AG04450 (cell line): Measurements from ENCODE around the gene NEDD4. TPM values are rescaled to one million over a fixed set of nuclear protein-coding genes. Genes with fewer than 3 reads are reported as not detected.

ENCODE experiments used
- CTCF ChIA-PET: fragments of 300-600, 350-600 bp; formaldehyde crosslinking; extraction: SDS; loops from one replicate; lab custom pipeline; 2022; ENCODE audit warnings: antibody characterized with exemption, inconsistent platforms; lab: Charles Lee
- POLR2A ChIA-PET: fragments of 350-600 bp; formaldehyde crosslinking; extraction: SDS; loops from one replicate; lab custom pipeline; 2021; ENCODE audit warnings: antibody characterized with exemption, inconsistent platforms; lab: Yijun Ruan, JAX
- DNase-seq: peaks from one replicate; pipeline ENCODE4 v3.0.0-alpha.2; 2011; ENCODE audit warnings: low read depth, low spot score
- H3K27ac ChIP-seq: one replicate; pipeline ENCODE4 v1.5.1; 2012; ENCODE audit warnings: low read depth, low read length, control low read depth
- H3K27me3 ChIP-seq: one replicate; pipeline ENCODE4 v1.6.0; 2012; ENCODE audit warnings: low read length; ENCODE audit not compliant: control insufficient read depth, insufficient read depth
- H3K4me3 ChIP-seq: 2 replicates; pipeline ENCODE4 v1.5.1; 2011; ENCODE audit warnings: mild to moderate bottlenecking, low read depth, low read length, control low read depth
- H3K9me3 ChIP-seq: 2 replicates; pipeline ENCODE4 v1.5.1; 2012; ENCODE audit warnings: low read length; ENCODE audit not compliant: control insufficient read depth, insufficient read depth
- polyA plus RNA-seq: library from polyadenylated mRNA; depleted of rRNA; stranded (reverse); fragments of >200 nt; gene quantifications from 2 replicates; pipeline ENCODE4 v1.2.3, GENCODE V29; 2011
- TF ChIP-seq, protein P1 (sequence below): IDR thresholded peaks from 2 replicates; pipeline ENCODE4 v1.5.1; 2011; ENCODE audit warnings: low read depth, low read length, control low read depth, inconsistent platforms

NEDD4 gene
- polyA plus RNA-seq, 1 experiment: 57.8 TPM

GRCh38 chr15:55991802-55992768, 1.3 kb downstream of the NEDD4 start:
- TF ChIP-seq, protein P1, sequence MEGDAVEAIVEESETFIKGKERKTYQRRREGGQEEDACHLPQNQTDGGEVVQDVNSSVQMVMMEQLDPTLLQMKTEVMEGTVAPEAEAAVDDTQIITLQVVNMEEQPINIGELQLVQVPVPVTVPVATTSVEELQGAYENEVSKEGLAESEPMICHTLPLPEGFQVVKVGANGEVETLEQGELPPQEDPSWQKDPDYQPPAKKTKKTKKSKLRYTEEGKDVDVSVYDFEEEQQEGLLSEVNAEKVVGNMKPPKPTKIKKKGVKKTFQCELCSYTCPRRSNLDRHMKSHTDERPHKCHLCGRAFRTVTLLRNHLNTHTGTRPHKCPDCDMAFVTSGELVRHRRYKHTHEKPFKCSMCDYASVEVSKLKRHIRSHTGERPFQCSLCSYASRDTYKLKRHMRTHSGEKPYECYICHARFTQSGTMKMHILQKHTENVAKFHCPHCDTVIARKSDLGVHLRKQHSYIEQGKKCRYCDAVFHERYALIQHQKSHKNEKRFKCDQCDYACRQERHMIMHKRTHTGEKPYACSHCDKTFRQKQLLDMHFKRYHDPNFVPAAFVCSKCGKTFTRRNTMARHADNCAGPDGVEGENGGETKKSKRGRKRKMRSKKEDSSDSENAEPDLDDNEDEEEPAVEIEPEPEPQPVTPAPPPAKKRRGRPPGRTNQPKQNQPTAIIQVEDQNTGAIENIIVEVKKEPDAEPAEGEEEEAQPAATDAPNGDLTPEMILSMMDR: no peak
- CTCF ChIA-PET: interaction anchor here (1.0 to 2.7 kb wide), 6 partner anchors 9 to 236 kb away, joined by 3 to 16 read pairs (median 4); no protein-coding TSS in a partner anchor
- H3K4me3 ChIP-seq: peak overlapping the region; percentile 78
- no peak for DNase-seq
- POLR2A ChIA-PET: interaction anchor here (0.6 to 1.0 kb wide), 2 partner anchors 74 to 241 kb away, joined by 3 read pairs; no protein-coding TSS in a partner anchor
- no peaks in the 10 kb centered on the region for H3K9me3 ChIP-seq
- H3K27ac ChIP-seq: no peak overlapping the region
- H3K27me3 ChIP-seq: no peaks in the 10 kb centered on the region

GRCh38 chr15:55990998-55991397, 2.4 kb downstream of the NEDD4 start:
- TF ChIP-seq, protein P1: peak; percentile 15
- POLR2A ChIA-PET: no interaction called here
- Histone ChIP-seq H3K9me3 (no peaks in the 10 kb centered on the region), H3K27me3 (no peaks in the 10 kb centered on the region), H3K27ac (no peak overlapping the region), H3K4me3 (no peak overlapping the region; the same call in 1 of the 2 replicates)
- DNase-seq: no peak
- CTCF ChIA-PET: no interaction called here

DNA sequence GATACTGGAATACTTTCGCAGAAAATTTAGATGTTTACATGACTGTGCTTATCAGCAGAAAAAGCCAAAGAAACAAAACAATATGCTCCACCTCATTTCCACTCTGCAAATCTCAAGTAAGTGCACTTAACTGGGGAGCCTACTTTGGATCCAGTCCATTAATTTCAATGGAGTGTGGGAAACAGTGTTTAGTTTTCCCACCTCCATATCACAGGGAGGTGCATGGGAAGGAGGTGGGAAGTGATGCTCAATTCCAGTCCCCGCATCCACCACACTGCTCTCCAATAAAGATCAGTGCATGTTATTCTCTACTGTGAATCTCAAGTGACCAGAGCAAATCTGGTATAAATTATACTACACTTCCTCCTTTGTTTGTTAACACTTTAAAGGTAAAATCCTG, 2.9 kb downstream of the NEDD4 start:
- Histone ChIP-seq H3K4me3 (no peak overlapping the region), H3K9me3 (no peaks in the 10 kb centered on the region), H3K27me3 (no peaks in the 10 kb centered on the region), H3K27ac (no peak overlapping the region)
- no peak for DNase-seq
- ChIA-PET POLR2A (no interaction called here), CTCF (no interaction called here)
- TF ChIP-seq, protein P1: no peak

- no peak for DNase-seq
- H3K27ac ChIP-seq: no peak overlapping the region
- no peak overlapping the region for H3K4me3 ChIP-seq
- POLR2A ChIA-PET: no interaction called here
- H3K27me3 ChIP-seq: no peaks in the 10 kb centered on the region
- no peaks in the 10 kb centered on the region for H3K9me3 ChIP-seq
- CTCF ChIA-PET: no interaction called here
- TF ChIP-seq, protein P1: no peak; the same call in 1 of the 2 replicates
These were observed 4.0 kb downstream of the NEDD4 start for GRCh38 chr15:55989383-55989782.

- DNase-seq: no peak
- TF ChIP-seq, protein P1: no peak
- ChIA-PET POLR2A (no interaction called here), CTCF (interaction anchor here (1.0 kb wide), 1 partner anchor 72 kb away, joined by 3 read pairs; no protein-coding TSS in a partner anchor)
- no peak overlapping the region for H3K4me3 ChIP-seq
- H3K9me3 ChIP-seq: no peaks in the 10 kb centered on the region
- H3K27me3 ChIP-seq: no peaks in the 10 kb centered on the region
- H3K27ac ChIP-seq: no peak overlapping the region
These were observed 11.7 kb downstream of the NEDD4 start for GRCh38 chr15:55981582-55982249.
